ENCODE data around the gene ZNF214.
"Not testable (repeated sequence)": the region's sequence is repeated elsewhere in the genome, so short reads cannot be mapped to it uniquely, and the experiment has no call there.

Gene ZNF214

GRCh38 chr11:6986487-6986886 lies 33.7 kb downstream of the ZNF214 start:
- no peak for DNase-seq

GRCh38 chr11:6979365-6979764 lies 40.8 kb downstream of the ZNF214 start:
- no peak for DNase-seq

DNA sequence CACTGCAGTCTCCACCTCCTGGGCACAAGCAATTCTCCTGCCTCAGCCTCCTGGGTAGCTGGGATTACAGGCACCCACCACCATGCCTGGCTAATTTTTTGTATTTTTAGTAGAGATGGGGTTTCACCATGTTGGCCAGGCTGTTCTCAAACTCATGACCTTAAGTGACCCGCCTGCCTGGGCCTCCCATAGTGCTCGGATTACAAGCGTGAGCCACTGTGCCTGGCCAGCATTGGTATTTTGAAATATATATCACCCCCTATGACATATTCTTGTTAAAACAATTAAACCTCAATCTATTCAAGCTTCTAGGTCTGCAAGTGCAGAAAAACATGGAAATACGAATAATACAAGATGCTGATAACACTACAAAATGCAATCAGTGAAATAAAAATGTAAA lies 50.3 kb downstream of the ZNF214 start:
- DNase-seq, result not testable (repeated sequence)

DNA sequence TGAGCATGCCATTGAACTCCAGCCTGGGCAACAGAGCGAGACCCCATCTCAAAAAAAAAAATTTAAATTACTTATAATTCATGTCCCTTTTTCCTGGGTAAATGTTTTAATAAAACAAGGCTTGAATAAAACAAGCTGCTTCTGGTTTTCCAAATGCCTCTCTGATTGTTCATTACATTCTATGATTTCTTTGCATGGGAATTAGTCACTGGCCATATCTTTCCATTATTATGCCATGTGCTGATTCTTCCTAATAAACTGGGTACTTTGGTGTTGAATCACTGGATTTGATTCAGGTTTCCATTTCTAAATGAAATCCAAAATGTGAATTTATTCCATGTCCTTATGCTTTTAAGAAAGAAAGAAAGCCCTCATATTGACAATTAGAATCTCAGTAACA lies 51.3 kb downstream of the ZNF214 start:
- DNase-seq, result no peak

- no peak for DNase-seq
Measured at GRCh38 chr11:6962673-6963072, 57.5 kb downstream of the ZNF214 start.

GRCh38 chr11:6962141-6962540 lies 58.0 kb downstream of the ZNF214 start:
- DNase-seq, result no peak

DNA sequence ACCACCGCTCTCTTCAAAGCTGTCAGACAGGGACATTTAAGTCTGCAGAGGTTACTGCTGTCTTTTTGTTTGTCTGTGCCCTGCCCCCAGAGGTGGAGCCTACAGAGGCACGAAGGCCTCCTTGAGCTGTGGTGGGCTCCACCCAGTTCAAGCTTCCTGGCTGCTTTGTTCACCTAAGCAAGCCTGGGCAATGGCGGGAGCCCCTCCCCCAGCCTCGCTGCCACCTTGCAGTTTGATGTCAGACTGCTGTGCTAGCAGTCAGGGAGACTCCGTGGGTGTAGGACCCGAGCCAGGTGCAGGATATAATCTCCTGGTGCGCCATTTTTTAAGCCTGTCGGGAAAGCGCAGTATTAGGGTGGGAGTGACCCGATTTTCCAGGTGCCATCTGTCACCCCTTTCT lies 65.9 kb downstream of the ZNF214 start:
- not testable (repeated sequence) for DNase-seq

Data from NCI-H1105 treated with DMSO at 0.1 percent for 48 hours (cell line).